HG03442 (cell line): ENCODE measurements around the gene SYNE2.

Experiments
- ATAC-seq: cut with Tn5 transposase; IDR thresholded peaks from one replicate; pipeline ENCODE4 v1.9.1; 2021; ENCODE audit warnings: mild to moderate bottlenecking, moderate library complexity; ENCODE audit not compliant: unreplicated experiment

The SYNE2 gene

DNA sequence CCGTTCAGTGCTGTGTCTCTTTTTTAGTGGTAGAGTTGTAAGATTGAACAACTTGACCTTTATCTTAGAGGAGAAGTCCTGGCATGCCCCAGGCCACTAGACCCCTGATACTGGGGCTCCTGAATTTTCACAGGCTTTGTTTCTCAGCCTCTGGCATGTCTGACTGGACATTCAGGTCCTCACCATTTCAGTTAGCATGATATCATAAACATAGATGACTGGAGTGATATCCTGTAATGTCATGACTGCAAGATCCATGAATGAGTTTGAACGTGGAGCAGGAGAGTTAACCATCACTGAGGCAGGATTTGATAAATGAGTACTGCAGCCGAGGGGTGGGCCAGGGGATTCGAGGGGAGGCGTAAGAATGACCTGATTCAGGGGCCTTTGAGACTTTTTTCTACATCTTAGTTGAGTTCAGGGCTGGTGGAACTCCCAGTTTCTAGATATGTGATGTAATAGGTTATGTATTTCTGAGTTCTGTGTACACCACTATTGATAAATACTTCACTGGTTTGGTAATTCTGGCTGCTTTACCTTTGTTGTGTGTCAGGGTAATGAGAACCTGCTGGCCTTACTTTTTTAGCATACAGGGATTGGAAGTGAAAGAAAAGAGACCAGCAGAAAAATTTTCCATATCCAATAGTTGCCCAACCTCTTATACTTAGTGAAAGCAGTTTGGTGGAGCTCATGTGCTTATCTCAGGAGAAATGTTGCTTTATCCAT is 217.0 kb downstream of the SYNE2 start:
- ATAC-seq, result no peak

DNA sequence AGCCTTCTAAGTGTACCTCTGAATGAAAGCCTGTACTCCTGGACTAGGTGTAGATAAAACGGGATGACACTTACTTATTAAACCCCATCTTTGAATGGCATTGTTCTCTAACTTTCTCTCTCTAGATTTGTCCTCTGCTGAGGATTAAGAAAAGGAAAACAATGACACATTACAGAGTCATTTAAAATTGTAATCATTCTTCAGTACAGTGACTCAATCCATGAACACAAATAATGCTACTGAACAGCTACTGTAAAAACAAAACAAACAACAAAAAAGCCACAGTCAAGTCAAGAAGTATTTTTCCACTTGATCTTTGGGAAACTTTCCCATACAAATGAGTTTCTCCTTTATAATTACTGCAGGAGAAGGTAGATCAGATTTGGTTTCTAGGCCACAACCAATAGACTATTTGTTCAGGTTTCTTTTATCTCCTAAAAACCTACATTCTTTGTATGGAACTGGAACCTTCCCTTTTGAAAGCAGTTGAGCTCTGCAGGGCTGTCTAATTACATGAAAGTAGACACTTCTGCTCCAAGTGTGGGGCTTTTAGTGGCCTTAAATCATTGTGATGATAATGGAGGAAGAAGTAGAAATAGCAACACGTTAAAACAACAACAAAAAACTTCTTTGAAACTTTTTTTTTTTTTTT is 222.3 kb downstream of the SYNE2 start:
- ATAC-seq, result no peak

DNA sequence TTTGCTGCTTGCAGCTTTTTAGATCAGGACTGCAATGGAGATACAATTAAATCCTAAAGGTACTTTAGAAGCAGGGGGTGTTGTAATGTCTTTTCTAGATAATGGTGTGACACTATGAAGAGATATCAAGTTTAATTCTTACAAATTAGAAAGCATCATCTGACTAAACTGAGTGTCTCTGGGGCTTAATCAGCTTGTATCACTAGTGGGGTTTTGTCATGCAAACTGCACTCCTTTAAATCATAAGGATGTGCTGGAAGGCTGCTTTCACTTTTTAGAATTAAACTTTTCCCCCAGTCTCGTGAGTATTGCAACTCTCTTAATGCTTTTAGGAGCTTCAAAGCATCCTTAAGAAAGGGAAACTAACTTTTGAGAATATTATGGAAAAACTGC is 222.8 kb downstream of the SYNE2 start:
- ATAC-seq, result no peak

DNA sequence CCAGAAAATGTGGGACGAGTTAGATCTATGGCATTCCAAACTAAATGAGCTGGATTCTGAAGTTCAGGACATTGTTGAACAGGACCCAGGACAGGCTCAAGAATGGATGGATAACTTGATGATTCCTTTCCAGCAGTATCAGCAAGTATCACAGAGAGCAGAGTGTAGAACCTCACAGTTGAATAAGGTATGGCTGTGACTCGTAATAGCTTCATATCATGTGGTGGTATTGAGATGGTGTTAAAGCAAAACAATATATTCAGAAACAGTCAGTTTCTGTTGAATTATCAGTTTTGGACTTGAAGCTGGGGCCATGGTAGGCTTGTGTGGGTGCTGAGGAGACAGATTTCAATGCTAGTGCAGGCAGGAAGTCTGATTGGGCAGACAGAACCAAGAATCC is 227.6 kb downstream of the SYNE2 start:
- ATAC-seq, result no peak

DNA sequence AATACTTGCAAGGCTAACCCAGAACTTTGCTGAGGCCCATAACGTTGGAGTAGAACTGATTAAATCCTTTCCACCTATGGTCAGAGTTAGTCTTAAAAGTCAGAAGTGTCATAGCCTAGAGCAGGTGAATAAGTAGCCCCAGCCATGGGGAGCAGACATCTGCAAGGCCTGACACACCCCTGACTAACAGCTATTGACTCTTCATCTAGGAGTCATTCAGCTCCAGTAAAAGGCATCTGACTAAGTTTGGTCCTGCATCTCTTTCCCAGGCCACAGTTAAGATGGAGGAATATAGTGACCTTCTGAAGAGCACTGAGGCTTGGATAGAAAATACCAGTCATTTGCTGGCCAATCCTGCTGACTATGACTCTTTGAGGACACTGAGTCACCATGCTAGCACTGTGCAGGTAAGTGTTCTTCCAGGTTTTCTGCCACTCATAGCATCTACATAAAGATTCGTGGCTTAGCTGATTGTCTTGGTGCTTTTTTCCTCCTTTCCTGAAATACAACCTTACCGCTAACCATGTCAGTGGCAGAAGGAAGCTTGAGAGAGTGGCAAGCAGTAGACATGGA is 228.5 kb downstream of the SYNE2 start:
- ATAC-seq, result no peak

DNA sequence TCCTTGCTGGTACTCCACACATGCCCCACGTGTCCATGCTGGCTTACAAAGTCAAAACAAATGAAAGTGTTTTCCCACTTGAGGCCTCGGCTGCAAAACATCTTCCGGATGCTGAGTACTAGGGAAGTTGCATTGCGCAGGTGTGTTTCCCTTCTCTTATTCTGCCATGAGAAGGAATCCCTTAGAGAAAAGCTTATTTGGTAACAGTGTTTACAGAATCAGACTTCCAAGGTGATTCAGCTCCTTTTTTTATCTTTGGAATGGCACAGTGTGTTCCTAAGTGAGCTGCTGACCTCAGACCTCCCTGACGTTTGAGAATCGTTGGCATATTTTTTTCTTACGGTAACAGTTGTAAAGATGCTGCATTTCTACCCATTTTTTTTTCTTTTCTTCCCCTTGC is 230.0 kb downstream of the SYNE2 start:
- no peak for ATAC-seq

DNA sequence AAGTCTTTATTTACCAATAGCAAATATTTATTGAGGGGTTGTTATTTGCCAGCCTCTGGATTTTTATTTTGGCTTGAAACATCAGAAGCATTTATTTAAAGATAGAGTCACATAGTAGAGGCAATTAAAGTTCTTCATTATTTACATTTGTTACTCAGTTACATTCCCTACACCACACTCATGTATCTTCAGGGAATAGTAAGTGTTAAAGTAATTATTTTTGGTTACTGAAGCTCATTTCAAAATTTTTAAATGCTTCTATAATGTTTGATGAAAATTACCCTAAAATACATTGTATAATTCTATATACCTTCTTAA is 235.8 kb downstream of the SYNE2 start:
- no peak for ATAC-seq

DNA sequence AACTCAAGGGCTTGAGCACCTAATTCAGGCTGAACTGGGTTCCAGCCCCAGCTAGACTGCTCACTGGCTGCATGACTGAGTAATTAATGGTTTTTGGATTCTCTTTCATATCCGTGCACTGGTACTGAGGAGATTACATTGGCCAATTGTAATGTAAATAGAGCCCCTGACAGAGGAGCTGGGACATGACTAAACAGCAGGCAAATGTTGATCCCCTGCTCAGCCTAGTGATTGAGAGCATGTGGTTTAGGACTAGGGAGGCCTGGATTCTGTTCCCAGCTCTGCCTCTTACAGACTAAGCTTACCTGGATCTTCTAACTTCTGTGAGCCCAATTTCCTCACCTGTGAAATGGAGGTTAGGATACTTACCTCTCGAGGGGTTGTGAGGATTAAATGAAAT is 237.1 kb downstream of the SYNE2 start:
- ATAC-seq, result no peak

DNA sequence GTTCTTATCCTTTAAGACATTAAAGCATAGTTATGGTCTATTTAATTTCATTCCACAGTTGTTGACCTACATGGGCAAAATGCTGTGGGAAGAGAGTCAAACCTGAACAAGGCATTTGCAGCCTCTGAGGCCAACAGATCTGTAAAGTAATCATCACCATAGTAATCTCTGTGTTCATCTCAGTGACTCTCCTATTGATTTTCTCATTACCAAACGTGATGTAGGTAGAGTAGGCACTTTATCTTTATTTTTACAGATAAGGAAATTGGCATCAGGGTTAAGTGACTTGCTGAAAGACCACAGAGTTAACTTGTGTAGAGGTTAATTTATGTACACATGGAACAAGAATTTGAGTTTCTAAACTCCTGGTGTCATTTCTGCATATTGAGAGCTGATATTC is 238.4 kb downstream of the SYNE2 start:
- no peak for ATAC-seq

DNA sequence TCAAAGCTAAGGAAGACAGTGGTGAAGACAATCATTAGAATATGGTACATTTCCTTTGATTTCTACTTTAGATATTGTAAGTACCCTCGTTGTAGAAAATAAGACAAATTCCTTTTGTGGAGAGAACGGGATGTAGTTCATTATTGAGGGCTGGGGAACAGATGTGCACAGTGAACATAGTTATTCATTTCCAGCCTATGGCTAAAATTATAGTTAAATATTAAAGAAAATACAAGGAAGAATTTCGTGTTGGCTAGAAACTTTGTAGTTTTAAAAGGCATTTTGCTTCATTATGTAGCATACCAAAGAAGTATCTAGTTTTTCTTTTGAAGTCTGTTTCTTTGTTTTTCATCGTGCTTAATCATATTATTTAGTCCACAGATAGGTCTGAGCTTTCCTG is 239.5 kb downstream of the SYNE2 start:
- ATAC-seq, result no peak

DNA sequence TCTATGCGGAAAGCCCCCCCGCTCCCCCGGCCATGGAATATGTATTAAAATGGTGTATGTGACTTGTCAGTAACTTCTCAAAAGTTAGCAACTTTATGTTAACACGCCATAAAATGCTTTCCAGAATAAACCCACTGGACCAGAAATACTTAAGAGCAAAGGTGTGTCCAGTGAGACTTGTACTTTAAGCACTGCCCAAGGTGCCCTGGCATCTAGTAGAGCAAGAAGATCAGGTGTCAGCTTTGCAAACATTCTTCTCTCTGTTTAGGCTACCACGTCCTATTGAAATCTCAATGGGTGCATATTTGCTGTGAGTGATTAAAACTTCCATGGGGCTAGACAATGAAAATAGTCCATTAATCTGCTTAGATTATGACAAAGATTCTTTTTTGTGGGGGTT is 240.1 kb downstream of the SYNE2 start:
- ATAC-seq, result no peak

DNA sequence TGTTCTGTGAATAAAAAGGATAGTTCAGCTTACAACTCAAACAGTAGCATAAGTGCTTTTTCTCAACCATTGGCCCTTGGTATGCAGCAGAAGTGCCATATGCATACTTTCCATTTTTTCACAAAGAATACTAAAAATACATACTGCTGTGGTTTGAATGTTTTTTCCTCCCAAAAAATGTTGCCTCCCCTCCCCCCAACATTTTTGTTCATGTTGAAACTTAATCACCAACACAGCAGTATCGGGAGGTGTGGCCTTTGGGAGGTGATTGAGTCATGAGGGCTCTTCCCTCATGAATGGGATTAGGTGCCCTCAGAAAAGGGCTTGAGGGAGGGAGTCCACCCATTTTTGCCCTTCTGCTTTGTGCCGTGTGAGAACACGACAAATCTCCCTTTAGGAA is 242.8 kb downstream of the SYNE2 start:
- no peak for ATAC-seq

DNA sequence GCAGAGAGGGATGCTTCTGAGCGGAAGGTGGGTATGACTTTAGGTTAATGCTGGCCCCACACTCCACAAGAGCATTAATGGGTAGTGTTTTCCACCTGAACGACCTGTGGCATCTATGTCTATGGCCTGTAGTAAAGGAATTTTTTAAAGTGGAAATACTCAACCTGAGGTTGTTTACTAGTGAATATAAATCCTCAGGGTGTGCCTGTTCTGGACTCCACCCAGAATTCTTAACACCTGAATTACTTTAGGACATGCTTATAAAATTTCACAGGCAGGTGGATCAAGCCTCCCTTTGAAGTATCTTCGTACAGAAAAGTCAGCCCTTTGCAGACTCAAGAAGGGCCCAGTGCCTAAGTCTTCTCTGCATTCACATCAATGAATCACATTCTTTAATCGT is 245.3 kb downstream of the SYNE2 start:
- ATAC-seq, result no peak

DNA sequence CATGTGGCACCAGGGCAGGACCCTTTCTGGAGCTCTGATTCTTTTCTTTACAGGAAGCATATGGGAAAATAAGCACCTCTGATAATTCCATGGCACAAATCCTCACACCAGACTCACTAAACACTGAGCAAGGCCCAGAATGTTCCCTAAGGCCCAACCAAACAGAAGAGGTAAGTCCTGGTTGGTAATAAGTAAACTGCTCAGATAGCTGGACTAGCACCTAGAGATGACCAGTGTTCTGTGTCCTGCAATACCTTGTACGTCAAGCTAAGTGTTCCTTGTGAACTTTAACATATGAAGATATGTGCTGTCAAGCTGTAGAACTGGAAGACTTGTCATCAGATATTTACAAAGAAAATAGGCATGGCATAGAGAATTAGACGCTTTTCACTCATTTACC is 254.6 kb downstream of the SYNE2 start:
- no peak for ATAC-seq

DNA sequence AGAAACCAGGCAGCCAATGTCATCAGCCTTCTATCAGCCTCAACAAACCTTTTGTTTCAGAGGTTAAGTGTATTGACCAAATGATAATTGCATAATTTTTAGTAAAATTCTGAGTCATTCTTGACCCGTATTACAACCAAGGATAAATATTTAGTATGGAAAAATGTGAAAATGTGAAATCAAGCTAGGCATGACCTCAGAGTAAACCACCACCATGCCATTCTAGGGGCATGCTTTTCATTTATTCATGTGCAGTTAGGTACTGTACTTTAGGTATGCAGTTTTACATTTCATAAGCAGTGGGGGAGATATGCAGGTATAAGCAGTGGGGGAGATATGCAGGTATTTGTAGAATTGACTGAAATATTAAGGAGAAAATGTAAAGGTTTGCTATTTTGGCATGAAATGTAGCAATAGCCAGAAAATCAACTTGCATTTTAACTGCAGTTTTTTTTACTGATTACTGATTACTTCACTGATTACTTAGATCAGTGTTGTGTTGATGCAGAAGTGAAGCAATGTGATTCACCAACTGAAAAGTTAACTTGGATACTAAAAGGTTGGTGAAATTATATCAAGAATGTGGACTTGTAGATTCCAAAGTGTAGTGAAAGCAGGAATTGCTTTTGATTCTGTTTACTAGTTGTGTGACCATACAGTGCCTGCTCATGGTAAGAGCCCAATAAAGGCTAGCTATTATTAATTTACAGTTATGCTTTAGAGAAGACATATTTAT is 257.2 kb downstream of the SYNE2 start:
- ATAC-seq, result no peak

DNA sequence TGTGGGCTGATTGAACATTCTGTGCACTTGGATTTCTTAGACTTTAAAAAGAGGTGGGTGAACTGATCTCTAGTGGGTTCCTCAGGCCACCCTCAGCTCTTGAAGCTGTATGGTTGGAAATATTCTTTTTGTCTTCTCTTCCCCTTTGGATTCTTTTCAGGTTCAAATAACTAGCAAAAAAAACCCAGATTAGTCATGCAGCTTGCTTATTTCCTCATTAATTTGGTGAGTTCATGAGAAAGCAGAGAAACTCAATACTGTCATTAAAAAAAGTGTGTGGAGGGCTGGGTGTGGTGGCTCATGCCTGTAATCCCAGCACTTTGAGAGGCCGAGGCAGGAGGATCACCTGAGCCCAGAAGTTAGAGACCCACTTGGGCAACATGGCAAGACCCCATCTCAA is 258.0 kb downstream of the SYNE2 start:
- no peak for ATAC-seq

DNA sequence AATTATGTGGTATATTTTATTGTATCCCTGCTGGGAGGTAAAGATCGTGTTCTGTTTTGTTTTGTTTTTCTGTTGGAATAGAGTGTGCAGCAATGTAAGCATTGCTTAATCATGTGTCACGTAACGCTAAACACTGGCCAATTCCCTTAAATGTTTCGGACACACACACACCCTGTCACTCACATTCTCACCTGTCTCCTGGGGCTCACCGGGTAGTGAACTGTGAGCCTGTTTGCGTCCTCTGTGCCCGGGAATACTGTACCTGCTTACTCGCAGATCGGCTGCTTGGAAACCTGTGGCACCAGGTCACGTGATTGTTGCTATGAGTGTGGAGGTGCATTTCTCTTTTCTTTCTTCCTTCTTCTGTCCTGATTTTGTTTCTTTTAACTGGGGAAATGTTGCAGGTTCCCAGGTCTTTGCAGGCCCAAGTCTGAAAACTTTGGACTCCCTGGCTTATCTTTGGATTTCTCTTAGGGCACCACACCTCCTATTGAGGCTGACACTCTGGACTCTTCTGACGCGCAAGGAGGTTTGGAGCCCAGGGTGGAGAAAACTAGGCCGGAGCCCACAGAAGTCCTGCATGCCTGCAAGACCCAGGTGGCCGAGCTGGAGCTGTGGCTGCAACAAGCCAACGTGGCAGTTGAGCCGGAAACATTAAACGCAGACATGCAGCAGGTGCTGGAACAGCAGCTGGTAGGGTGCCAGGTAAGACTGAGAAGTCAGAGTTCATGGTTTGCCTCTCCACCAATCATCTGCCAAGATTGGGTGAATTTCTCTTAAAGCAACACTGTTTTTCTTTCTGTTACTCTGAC is 260.3 kb downstream of the SYNE2 start:
- ATAC-seq, result no peak

DNA sequence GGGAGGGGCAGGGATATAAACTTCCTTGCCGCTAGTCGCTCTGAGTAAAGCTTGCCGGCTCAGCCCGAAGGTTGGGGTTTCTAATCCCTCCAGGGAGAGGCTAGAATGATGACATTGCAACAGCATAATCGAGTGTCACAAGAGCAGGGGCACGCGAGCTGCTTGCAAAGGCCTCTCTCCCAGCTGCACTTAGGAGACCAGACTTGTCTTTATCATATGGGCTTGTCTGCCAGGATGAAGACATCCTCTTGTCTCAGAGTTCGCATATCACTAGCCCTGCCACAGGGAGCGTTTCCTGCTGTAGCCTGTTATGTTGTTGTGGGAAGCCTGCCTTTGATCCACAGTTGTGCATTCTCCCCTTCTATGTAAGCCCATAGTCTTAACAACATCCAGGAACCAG is 261.4 kb downstream of the SYNE2 start:
- no peak for ATAC-seq

DNA sequence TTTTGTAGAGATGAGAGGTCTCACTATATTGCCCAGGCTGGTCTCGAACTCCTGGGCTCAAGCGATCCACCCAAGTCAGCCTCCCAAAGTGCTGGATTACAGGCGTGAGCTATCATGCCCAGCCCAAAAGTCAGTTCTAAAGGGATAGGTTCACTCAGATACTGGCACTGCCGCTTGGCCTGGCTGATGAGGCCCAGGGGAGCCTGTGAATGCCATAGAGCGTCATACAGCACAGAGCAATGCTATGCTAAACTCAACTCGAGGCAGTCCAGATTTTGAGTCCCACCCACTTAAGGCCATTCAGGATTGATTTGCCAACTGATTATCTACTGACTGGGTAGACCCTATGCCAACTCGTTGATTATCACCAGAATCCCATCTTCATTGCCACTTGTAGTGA is 262.0 kb downstream of the SYNE2 start:
- ATAC-seq, result no peak

DNA sequence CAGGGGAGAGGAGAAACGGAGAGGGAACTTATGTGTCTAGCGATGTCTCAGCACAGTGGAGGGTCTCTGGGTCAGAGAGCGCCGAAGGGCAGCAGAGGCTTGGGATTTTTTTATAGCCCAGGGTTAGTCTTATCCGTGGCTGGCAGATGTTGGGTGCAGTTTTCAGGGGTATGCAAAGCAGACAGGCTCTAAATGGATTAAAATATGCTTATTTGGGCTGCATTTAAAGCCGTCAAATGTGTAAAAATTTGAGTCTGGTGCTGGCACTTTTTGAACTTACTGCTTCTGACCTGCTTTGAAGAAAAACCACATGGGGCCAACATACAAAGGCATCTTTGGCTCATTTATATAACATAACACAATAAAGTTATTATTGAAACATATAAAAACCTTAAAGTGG is 262.6 kb downstream of the SYNE2 start:
- ATAC-seq, result no peak

DNA sequence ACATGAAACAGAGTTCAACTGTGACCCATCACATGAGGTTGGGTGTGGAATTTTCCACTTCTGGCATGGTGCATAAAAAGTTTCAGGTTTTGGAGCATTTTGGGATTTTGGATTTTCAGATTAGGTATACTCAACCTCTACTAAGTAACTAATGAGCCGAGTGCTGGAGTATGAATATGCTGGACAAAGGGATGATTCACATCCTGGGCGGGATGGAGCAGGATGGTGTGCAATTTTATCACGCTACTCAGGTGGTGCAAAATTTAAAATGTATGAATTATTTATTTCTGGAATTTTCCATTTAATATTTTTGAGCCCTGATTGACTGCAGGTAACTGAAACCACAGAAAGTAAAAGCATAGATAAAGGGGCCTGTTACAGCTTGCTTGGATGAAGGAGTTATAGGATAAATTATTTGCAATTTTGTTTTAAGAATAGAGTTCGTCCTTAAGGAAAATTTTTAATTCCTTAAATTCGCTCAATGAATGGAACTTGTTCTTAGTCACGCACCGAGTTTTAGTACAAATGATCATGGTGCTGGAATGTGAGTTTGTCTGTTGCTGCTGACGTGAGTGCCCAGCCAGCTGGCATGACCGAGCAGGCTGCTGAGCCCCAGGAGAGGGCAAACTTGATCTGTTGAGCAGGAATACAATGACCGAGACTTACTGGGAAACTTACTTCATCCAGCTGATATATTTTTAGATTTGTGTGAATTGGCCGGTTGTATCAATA is 265.0 kb downstream of the SYNE2 start:
- ATAC-seq, result no peak
